Sigmoid colon (tissue), 4 donors: ENCODE results near the gene CAD.

Experiments
- CTCF ChIP-seq, 4 experiments: fragments of 450-650 bp in 3 of 4; fragments of 200-600 bp in 1 of 4; IDR thresholded peaks; one replicate each; pipeline ENCODE4 v1.5.1; 2016 to 2019; ENCODE audit warnings: antibody characterized with exemption in 4 of 4, mild to moderate bottlenecking in 3 of 4, moderate library complexity in 2 of 4
- POLR2A ChIP-seq, 2 donors: fragments of 450-650 bp; IDR thresholded peaks; one replicate each; pipeline ENCODE4 v1.6.1; 2016; ENCODE audit warnings: antibody characterized with exemption in 2 of 2, mild to moderate bottlenecking in 2 of 2, moderate library complexity in 2 of 2
- POLR2AphosphoS5 ChIP-seq, 4 donors: sonication (generic); formaldehyde crosslinking; IDR thresholded peaks; one replicate each; pipeline ENCODE4 v1.6.1; 2017; ENCODE audit warnings: antibody characterized with exemption in 4 of 4

- TF ChIP-seq CTCF (IDR thresholded peaks at IDR 0.05), result no peak
- TF ChIP-seq POLR2AphosphoS5 (IDR thresholded peaks at IDR 0.05), result no peak
- no peak for TF ChIP-seq POLR2A (IDR thresholded peaks at IDR 0.05)
Measured at GRCh38 chr2:27199241-27199640, 17.9 kb upstream of the CAD start.
